Occipital lobe (tissue), 2 donors: Measurements from ENCODE around the gene TRPV2. TPM values are rescaled to one million over a fixed set of nuclear protein-coding genes. Genes with fewer than 3 reads are reported as not detected.
"Not testable (repeated sequence)": the region's sequence is repeated elsewhere in the genome, so short reads cannot be mapped to it uniquely, and the experiment has no call there.

Experiments used
- DNase-seq: peaks from one replicate; lab custom pipeline; 2025; lab: John Stamatoyannopoulos, UW
- total RNA-seq: library from RNA; depleted of rRNA; stranded (reverse); fragments of >200 nt; gene quantifications from one replicate; pipeline ENCODE4 v1.2.3, GENCODE V29; 2014

The TRPV2 gene
- total RNA-seq, 1 donor from 2014 or later: 2.0 TPM

GRCh38 chr17:16435925-16436886 is 20.8 kb downstream of the TRPV2 start:
- DNase-seq: no peak

- no peak for DNase-seq
These were observed 21.7 kb downstream of the TRPV2 start for GRCh38 chr17:16437083-16437482.

- no peak for DNase-seq
These were observed 22.8 kb downstream of the TRPV2 start for GRCh38 chr17:16438173-16438556.

GRCh38 chr17:16438557-16439302 is 23.4 kb downstream of the TRPV2 start:
- DNase-seq: peak; percentile 95

GRCh38 chr17:16439303-16439791 is 24.0 kb downstream of the TRPV2 start:
- no peak for DNase-seq

GRCh38 chr17:16439811-16440351 is 24.5 kb downstream of the TRPV2 start:
- no peak for DNase-seq

GRCh38 chr17:16440354-16440753 is 25.0 kb downstream of the TRPV2 start:
- not testable (repeated sequence) for DNase-seq

- no peak for DNase-seq
These were observed 25.7 kb downstream of the TRPV2 start for GRCh38 chr17:16440901-16441629.

GRCh38 chr17:16442141-16442540 is 26.8 kb downstream of the TRPV2 start:
- no peak for DNase-seq

GRCh38 chr17:16442594-16443510 is 27.5 kb downstream of the TRPV2 start:
- DNase-seq: no peak

- DNase-seq: no peak
These were observed 28.3 kb downstream of the TRPV2 start for GRCh38 chr17:16443511-16444257.

- DNase-seq: no peak
These were observed 29.0 kb downstream of the TRPV2 start for GRCh38 chr17:16444258-16444886.

- DNase-seq: no peak
These were observed 31.1 kb downstream of the TRPV2 start for GRCh38 chr17:16446338-16446983.

- no peak for DNase-seq
These were observed 32.3 kb downstream of the TRPV2 start for GRCh38 chr17:16447676-16448075.

GRCh38 chr17:16448490-16448889 is 33.1 kb downstream of the TRPV2 start:
- DNase-seq: no peak

- DNase-seq: no peak
These were observed 33.8 kb downstream of the TRPV2 start for GRCh38 chr17:16449121-16449570.

GRCh38 chr17:16450028-16450427 is 34.7 kb downstream of the TRPV2 start:
- DNase-seq: no peak

- DNase-seq: not testable (repeated sequence)
These were observed 36.9 kb downstream of the TRPV2 start for GRCh38 chr17:16452268-16452667.
